NCI-H510A treated with DMSO at 0.1 percent for 48 hours (cell line): ENCODE data around the gene EMC8.
A peak's percentile ranks its signal among the peaks of the same experiment; 100 is the strongest.
"Not testable (repeated sequence)": the region's sequence is repeated elsewhere in the genome, so short reads cannot be mapped to it uniquely, and the experiment has no call there.

ENCODE experiments used
- DNase-seq: peaks from one replicate; lab custom pipeline; 2025; lab: John Stamatoyannopoulos, UW

EMC8 gene

DNA sequence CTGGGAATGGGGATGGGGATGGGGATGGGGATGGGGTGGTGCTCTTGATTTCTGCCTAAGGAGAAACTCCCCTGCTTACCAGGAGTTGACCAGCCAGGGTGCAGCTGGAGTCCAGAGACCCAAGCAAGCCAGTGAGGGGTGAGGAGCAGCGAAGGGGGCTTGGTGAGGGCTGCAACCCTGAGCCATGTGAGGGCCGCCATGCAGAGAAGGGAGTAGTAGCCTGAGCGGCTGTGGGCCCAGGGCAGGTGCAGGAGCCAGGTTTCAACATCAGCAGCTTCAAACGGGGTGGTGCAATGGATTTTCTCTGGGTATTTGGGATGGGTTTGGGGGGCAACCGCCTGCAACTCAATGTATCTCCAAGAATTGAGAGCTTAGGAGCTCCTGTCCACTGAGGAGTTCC lies 35.4 kb upstream of the EMC8 start:
- no peak for DNase-seq

- DNase-seq: no peak
Observed at GRCh38 chr16:85833219-85833920, 34.0 kb upstream of the EMC8 start.

DNA sequence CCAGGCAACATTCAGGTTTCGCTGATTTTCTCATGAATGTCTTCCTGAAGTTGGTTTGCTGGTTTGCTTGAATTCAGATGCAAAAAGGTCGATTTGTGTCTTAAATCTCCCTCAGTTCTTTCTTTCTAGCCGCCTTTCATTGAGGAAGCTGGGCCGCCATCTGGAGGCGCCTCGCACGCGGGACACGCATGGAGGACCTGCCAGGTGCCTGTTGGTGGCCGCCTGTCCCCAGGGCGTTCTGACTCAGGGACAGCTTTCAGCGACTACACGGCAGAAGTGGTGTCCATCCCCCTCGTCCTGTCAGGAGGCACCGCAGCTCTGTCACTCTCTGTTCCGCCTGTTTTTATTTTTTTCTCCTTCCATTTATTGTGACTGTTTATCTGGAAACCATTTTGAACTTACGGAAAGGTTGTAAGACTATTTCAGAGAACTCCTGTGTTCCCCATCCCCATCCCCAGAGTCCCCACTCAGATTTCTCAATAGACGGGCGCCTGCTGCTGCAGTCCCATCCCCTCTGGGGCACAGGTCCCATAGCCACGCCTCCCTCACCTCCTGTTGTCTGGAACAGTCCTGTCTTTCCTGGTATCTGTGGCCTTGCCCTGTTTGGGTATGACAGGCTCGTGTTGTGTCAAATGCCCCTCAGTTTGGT lies 33.4 kb upstream of the EMC8 start:
- no peak for DNase-seq

- no peak for DNase-seq
Observed at GRCh38 chr16:85830821-85831220, 31.5 kb upstream of the EMC8 start.

DNA sequence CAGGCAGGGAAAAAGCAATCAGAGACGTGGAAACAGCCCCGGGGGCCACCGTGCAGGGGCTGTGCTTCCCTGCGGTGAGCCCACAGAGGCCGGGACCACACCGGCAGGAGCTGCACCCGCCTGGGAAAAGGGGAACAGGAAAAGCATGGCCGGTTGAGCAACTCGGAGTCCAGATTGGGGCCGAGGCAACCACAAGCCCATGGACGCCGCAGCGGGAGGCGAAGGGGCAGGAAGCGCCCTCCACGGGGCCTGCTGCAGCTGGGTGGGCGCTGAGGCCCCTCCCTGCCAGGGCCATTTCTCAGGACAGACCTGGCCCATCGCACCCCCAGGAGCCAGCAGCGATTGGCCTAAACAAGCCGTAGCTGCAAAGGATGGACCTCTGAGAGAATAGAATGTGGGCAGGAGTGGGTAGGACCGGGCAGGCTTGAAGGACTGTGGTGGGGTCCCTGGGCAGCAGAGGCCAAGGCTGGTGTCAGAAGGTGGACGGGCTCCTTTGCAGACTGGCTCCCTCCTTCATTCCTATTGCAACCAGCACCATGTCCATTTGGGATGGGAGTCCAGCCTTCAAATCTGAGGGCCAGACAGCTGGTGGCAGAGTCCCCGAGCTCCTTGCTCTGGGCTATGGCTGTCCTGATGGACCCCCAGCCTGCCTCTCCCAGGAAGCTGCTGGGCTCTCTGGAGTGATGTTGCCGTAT lies 30.6 kb upstream of the EMC8 start:
- no peak for DNase-seq

DNA sequence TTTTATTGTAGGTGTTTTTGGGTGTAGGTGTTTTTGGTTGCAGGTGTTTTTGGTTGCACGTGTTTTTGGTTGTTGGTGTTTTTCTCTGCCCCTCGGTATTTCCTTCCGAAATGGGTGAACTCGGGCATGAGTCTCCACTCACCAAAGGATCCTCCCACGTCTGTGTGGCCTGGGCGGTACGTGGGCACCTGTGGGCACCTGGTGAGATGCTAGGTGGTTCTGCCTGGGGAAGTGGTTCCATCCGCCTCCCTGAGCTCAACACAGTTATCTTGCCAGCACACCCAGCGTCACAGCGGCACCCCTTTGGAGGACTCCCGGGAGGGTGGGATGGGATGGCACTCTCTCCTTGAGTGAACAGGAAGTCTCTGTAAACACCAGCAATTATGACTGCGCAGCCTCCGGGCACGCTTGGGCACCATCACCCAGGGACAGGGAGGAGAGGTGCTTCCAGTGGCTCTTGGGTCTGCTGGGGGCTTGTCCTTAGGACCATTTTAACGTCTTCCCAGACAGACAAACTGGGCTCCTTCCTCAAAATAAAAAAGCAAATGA lies 29.9 kb upstream of the EMC8 start:
- no peak for DNase-seq

GRCh38 chr16:85828166-85828565 lies 28.8 kb upstream of the EMC8 start:
- no peak for DNase-seq

GRCh38 chr16:85826686-85827247 lies 27.4 kb upstream of the EMC8 start:
- no peak for DNase-seq

DNA sequence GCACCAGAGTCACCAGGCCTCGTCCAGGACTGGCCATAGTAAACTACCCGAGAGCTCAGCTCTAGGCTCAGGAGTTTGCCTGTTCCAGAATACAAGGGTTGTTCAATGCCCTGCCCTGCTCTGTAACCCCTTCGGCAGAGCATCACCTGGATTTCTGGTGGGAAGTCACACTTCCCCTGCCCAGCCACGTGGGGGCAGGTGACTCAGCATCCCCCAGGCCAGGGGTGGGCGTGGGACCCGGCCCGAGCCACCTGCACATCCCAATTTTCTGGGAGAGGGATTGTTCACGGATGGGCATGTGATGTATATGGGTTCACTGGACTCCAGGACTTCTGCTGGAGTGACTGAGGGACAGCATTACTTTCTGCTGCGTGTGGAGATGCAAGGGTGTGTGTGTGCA lies 26.0 kb upstream of the EMC8 start:
- no peak for DNase-seq

DNA sequence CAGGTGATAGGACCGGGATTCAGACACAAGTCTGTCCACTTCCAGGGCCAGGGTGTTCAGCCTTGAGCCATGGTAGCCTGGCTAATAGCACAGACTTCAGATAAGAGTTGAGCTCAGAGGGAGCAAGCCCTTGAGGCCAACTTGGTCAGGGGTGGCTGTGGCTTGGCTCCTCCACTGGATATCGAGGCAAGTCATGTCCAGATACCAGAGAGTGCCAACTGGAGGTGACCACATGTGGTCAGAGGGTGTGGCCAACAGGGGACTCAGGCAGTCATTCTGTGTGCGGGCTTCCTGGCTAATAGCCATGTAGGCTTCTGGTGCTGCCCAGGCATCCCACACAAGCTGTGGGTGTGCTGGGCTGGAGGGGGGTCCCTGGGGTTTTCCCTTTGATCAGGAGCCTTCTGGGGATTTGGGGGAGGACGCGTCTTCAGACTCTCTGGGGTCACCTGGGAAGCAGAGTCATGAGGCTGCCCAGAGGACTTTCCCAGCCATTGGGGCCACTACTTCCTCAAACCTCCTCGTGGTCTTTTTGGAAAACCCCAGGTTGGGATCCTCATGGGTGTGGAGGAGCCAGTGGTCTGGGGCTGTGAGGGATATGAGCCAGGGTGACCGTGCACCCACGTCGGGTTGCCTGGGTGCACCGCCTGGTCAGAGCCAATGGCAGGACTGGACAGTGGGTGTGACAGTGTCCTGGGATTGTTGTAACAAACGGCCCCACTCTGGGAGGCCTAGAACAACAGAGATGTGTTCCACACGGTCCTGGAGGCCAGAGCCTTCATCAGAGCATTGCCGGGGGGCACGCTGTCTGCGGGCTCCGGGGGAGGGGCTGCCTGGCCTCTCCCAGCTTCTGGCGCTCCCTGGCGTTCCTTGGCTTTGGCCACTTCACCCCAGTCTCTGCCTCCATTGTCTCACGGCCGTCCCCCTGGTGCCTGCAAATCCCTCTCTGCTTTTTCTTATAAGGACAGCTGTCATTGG lies 25.1 kb upstream of the EMC8 start:
- DNase-seq: no peak

DNA sequence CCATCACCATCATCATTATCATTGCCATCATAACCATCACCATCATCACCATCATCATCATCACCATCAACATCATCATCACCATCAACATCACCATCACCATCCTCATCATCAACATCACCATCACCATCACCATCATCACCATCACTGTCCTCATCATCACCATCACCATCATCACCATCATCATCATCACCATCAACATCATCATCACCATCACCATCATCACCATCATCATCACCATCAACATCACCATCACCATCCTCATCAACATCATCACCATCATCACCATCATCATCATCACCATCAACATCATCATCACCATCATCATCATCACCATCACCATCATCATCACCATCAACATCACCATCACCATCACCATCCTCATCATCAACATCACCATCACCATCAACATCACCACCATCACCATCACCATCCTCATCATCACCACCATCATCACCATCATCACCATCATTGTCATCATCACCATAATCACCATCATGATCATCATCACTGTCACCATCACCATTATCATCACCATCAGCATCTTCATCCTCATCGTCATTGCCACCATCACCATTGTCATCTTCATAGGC lies 24.1 kb upstream of the EMC8 start:
- no peak for DNase-seq

DNA sequence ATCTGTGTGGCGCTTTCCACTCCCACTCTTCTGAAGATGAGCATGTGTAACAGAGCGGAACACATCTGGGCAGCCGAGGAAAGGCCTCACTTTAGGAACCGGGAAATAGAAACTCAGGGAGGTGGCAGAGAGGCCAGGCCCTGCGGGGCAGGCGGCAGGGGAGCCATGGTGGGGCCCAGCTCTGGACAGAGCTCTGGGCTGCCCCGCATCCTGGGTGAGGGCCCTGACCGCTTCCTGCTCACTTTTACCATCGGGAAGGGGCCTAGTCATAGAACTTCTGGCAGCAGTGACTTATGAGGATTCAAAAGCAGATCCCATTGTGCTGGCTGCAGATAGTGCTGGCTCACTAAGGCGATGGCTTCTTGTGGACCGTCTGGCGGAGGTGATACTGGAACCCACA lies 22.8 kb upstream of the EMC8 start:
- no peak for DNase-seq

DNA sequence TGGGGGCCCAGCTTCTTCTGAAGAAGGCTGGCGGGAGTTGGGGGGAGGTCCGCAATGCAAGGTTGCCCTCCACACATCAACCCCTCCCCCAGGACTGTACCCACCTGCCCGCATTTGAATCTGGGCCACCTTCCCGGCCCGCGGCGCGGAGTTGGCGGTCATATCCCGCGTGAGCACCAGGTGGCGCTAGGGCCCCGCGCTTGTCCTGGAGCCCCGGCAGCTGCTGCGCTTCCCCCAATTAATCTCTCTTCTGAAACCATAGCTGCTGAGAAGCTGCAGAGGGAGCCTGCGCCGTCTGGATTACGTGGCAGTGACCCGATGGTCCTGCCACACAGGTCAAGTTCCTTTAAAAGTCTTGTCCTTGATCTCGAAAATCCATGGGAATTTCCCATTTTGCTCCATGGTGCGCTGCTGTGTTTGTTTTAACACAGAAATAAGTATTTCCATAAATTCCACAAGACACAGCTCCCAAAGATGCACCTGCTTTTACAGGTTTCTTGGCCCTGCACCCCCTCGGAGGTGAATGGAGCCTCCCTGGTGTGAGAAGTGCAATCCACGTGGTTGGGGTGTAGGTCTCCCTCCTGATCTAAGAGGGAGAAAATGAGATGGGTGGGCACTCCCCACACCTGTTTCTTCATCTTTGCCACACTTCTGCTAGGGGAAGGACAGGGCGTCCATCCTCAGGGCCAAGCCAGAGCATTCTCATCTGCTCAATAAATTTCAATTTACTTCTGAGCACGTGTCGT lies 22.2 kb upstream of the EMC8 start:
- peak; percentile 73 for DNase-seq

GRCh38 chr16:85820604-85821372 lies 21.4 kb upstream of the EMC8 start:
- DNase-seq: no peak

DNA sequence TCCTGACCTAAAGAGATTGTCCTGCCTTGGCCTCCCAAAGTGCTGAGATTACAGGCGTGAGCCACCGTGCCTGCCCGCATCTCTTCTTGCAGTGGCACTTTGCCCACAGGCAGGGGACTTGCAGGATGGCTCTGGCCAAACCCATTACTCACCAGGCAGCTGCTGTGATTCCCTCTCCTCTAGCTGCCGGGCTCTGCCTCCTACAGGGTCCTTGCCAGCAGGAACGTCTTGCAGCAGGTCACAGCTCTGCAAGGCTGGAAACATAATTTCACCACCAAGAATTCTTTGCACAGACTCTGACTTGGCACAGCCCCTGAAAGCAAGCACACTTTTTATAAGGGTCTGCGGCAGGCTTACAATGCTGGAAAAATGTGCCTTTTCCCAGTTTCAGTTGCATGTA lies 20.4 kb upstream of the EMC8 start:
- DNase-seq: no peak

DNA sequence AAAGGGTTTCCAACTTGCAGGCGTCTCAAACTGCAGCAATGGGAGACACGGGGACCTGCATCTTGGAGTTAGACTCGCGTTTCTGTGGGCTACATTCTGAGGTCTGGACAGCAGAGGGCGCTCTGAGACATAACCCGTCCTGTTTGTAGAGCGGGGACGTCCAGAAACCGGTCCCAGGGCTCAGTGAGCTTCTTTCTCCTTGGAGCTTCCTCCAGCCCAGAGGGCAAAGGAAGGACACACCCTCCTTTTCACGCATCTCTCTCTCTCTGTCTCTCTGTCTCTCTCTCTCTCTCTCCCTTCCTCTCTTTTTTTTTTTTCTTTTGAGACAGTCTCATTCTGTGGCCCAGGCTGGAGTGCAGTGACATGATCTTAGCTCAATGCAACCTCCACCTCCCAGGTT lies 19.9 kb upstream of the EMC8 start:
- peak; percentile 38 for DNase-seq

DNA sequence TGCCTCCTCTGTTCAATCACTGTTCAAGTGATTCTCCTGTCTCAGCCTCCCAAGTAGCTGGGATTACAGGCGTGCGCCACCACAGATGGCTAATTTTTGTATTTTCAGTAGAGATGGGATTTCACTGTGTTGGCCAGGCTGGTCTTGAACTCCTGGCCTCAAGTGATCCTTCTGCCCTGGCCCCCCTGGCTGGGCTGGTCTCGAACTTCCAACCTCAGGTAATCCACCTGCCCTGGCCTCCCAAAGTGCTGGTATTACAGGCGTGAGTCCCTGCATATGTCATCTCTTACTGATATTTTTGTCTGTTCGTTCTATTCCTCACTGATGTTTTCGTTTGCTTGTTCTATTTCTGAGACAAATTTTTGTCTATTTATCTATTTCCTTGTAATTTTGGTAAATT lies 17.9 kb upstream of the EMC8 start:
- DNase-seq: not testable (repeated sequence)

GRCh38 chr16:85816159-85816558 lies 16.8 kb upstream of the EMC8 start:
- no peak for DNase-seq

- DNase-seq: no peak
Observed at GRCh38 chr16:85812811-85813700, 13.7 kb upstream of the EMC8 start.
